SK-N-SH (cell line): ENCODE measurements around the gene TMEM229A. TPM values are rescaled to one million over a fixed set of nuclear protein-coding genes. Genes with fewer than 3 reads are reported as not detected.
A peak's percentile ranks its signal among the peaks of the same experiment; 100 is the strongest.

Source experiments
- CTCF ChIA-PET: fragments of 300-600, 350-600 bp; formaldehyde crosslinking; extraction: SDS; loops from one replicate; lab custom pipeline; 2021; lab: Yijun Ruan, JAX
- POLR2A ChIA-PET: fragments of 350-600 bp; sonication (Branson Sonifier 250); formaldehyde crosslinking; extraction: SDS; loops from one replicate; lab custom pipeline; 2020; ENCODE audit warnings: antibody characterized with exemption, inconsistent platforms; lab: Yijun Ruan, JAX
- DNase-seq: peaks from one replicate; pipeline ENCODE4 v3.0.0; 2012
- H2AFZ ChIP-seq: fragments of 200-600 bp; sonication (generic); 2 replicates; pipeline ENCODE4 v1.8.1; 2016; ENCODE audit warnings: antibody characterized with exemption, mild to moderate bottlenecking, low read depth
- H3F3A ChIP-seq: fragments of 200-600 bp; sonication (generic); replicated peaks from 2 replicates; pipeline ENCODE3; 2016; ENCODE audit warnings: antibody characterized with exemption, mild to moderate bottlenecking; ENCODE audit not compliant: insufficient read depth
- H3K27ac ChIP-seq, 2 experiments: fragments of 200-500 bp in 1 of 2; fragments of 200-600 bp in 1 of 2; sonication (Bioruptor generic) in 1 of 2; sonication (generic), shearing (Covaris generic) in 1 of 2; 2 replicates each; pipeline versions ENCODE4 v1.5.1 to v1.6.1; 2014 to 2016; ENCODE audit warnings: low read depth in 2 of 2, inconsistent platforms in 1 of 2, low read length in 1 of 2, mild to moderate bottlenecking in 1 of 2, mixed read lengths in 1 of 2
- H3K27me3 ChIP-seq: fragments of 200-600 bp; sonication (generic), shearing (Covaris generic); 2 replicates; pipeline ENCODE4 v1.6.1; 2016; ENCODE audit warnings: mixed run types; ENCODE audit not compliant: insufficient read depth
- H3K36me3 ChIP-seq, 2 experiments: fragments of 200-500 bp in 1 of 2; fragments of 200-600 bp in 1 of 2; sonication (Bioruptor generic) in 1 of 2; sonication (generic) in 1 of 2; replicated peaks in 1 of 2; 2 replicates each; pipeline versions ENCODE3 to v1.5.1; 2014 to 2016; ENCODE audit warnings: low read length in 1 of 2, mild to moderate bottlenecking in 1 of 2; ENCODE audit not compliant: insufficient read depth in 2 of 2, control insufficient read depth in 1 of 2
- H3K4me1 ChIP-seq, 2 experiments: fragments of 200-500 bp in 1 of 2; fragments of 200-600 bp in 1 of 2; sonication (Bioruptor generic) in 1 of 2; sonication (generic), shearing (Covaris generic) in 1 of 2; 2 replicates each; pipeline versions ENCODE4 v1.5.1 to v1.6.1; 2014 to 2016; ENCODE audit warnings: low read depth in 1 of 2, low read length in 1 of 2, mixed run types in 1 of 2; ENCODE audit not compliant: insufficient read depth in 2 of 2, control insufficient read depth in 1 of 2
- H3K4me2 ChIP-seq: fragments of 200-600 bp; sonication (generic), shearing (Covaris generic); 2 replicates; pipeline ENCODE4 v1.6.1; 2017; ENCODE audit warnings: mixed run types
- H3K4me3 ChIP-seq, 2 experiments: fragments of 200-500 bp in 1 of 2; fragments of 200-600 bp in 1 of 2; sonication (Bioruptor generic) in 1 of 2; sonication (generic), shearing (Covaris generic) in 1 of 2; 2 replicates each; pipeline versions ENCODE4 v1.5.1 to v1.8.1; 2014 to 2016; ENCODE audit warnings: low read depth in 2 of 2, inconsistent platforms in 1 of 2, low read length in 1 of 2, mild to moderate bottlenecking in 1 of 2, mixed read lengths in 1 of 2, moderate library complexity in 1 of 2
- H3K79me2 ChIP-seq: fragments of 200-600 bp; sonication (generic); 2 replicates; pipeline ENCODE4 v1.8.1; 2017; ENCODE audit warnings: mild to moderate bottlenecking; ENCODE audit not compliant: insufficient read depth
- H3K9ac ChIP-seq: fragments of 200-600 bp; sonication (generic); 2 replicates; pipeline ENCODE4 v1.6.1; 2017; ENCODE audit warnings: mixed run types
- H3K9me2 ChIP-seq: fragments of 200-600 bp; sonication (generic); 2 replicates; pipeline ENCODE4 v1.6.1; 2017; ENCODE audit warnings: mixed run types
- H3K9me3 ChIP-seq: fragments of 200-600 bp; sonication (generic); 2 replicates; pipeline ENCODE4 v1.6.1; 2017; ENCODE audit warnings: mixed run types, mild to moderate bottlenecking, moderate library complexity
- H4K20me1 ChIP-seq: fragments of 200-600 bp; sonication (generic); 2 replicates; pipeline ENCODE4 v1.6.1; 2017; ENCODE audit warnings: mild to moderate bottlenecking, mixed run types; ENCODE audit not compliant: insufficient read depth
- CHD2 ChIP-seq: fragments of 150-350 bp; IDR thresholded peaks from 2 replicates; pipeline ENCODE4 v1.6.1; 2018; ENCODE audit warnings: low read length; ENCODE audit not compliant: partially characterized antibody
- EP300 ChIP-seq, 2 experiments: IDR thresholded peaks; 2 replicates each; pipeline versions ENCODE4 v1.4.0 to v1.6.1; 2012; ENCODE audit warnings: borderline replicate concordance in 1 of 2, low read depth in 1 of 2, low read length in 1 of 2
- FOXM1 ChIP-seq: IDR thresholded peaks from 2 replicates; pipeline ENCODE4 v1.4.0; 2012; ENCODE audit warnings: low read depth, mild to moderate bottlenecking
- JUND ChIP-seq: IDR thresholded peaks from 2 replicates; pipeline ENCODE4 v1.4.0; 2012
- MXI1 ChIP-seq: IDR thresholded peaks from 2 replicates; pipeline ENCODE4 v1.6.1; 2012; ENCODE audit warnings: mild to moderate bottlenecking, low read depth, low read length, improper control_type of control experiment
- NFIC ChIP-seq: IDR thresholded peaks from 2 replicates; pipeline ENCODE4 v1.4.0; 2012; ENCODE audit warnings: borderline replicate concordance
- NRF1 ChIP-seq: IDR thresholded peaks from 2 replicates; pipeline ENCODE4 v1.6.1; 2012; ENCODE audit warnings: low read depth, mild to moderate bottlenecking, low read length
- POLR2AphosphoS5 ChIP-seq: IDR thresholded peaks from 2 replicates; pipeline ENCODE4 v1.6.1; 2012; ENCODE audit warnings: low read depth, low read length
- RCOR1 ChIP-seq: fragments of 150-350 bp; IDR thresholded peaks from 2 replicates; pipeline ENCODE4 v1.6.1; 2017; ENCODE audit warnings: antibody characterized with exemption, low read length
- RXRA ChIP-seq: IDR thresholded peaks from 2 replicates; pipeline ENCODE4 v1.4.0; 2012; ENCODE audit warnings: low read depth, mild to moderate bottlenecking, borderline replicate concordance
- TAF1 ChIP-seq: IDR thresholded peaks from 2 replicates; pipeline ENCODE4 v1.6.1; 2012; ENCODE audit warnings: low read depth, mild to moderate bottlenecking, low read length, moderate library complexity, borderline replicate concordance
- TCF12 ChIP-seq: IDR thresholded peaks from 2 replicates; pipeline ENCODE4 v1.4.0; 2012
- YY1 ChIP-seq: IDR thresholded peaks from 2 replicates; pipeline ENCODE4 v1.4.0; 2012; ENCODE audit warnings: low read depth, mild to moderate bottlenecking
- WGBS: methylation state at CpG from one replicate; pipeline ENCODE4 v1.1.6; 2017; ENCODE audit warnings: low lambda C conversion rate; 5-methylcytosine and 5-hydroxymethylcytosine counted together
- polyA plus RNA-seq, 3 experiments: library from polyadenylated mRNA; depleted of rRNA; stranded (reverse); fragments of >200 nt; gene quantifications; 2 replicates each; pipeline ENCODE4 v1.2.3, GENCODE V29; 2012
- TF ChIP-seq, protein P1 (sequence below): IDR thresholded peaks from 2 replicates; pipeline ENCODE4 v1.6.1; 2012; ENCODE audit warnings: mild to moderate bottlenecking, low read depth, low read length, moderate library complexity
- TF ChIP-seq, protein P2 (sequence below): fragments of 150-350 bp; IDR thresholded peaks from 2 replicates; pipeline ENCODE4 v1.6.1; 2016; ENCODE audit warnings: mild to moderate bottlenecking, low read depth, low read length
- TF ChIP-seq, protein P3 (sequence below): IDR thresholded peaks from 2 replicates; pipeline ENCODE4 v1.4.0; 2012; ENCODE audit warnings: low read depth, borderline replicate concordance
- TF ChIP-seq, protein P4 (sequence below): IDR thresholded peaks from 2 replicates; pipeline ENCODE4; 2012

Gene TMEM229A
- polyA plus RNA-seq, 1 of the 3 experiments (the other 2 are of a cell fraction): 0.35 TPM

DNA sequence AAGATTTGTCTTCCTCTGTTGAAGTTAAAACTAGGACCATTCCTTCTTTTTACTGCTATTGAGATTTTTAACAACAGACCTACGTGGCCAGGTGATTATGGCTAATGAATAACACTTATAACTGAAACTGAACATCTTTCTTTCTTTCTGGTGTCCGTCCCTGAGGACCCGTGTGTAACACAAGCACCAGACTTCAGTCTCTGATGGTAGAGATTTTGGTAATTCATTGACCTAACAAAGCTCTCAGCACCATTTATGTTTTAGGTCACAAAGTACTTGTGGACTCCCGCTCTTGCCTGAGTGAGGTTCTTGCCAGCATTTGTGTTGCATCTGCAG lies 40.4 kb upstream of the TMEM229A start:
- 50% methylated on average over 4 of the region's 4 CpGs for WGBS
- Histone ChIP-seq H3K4me2 (peak overlapping the region; percentile 49; the same call in 1 of the 2 replicates), H3K4me3 (no peak overlapping the region), H3K9me3 (no peaks in the 10 kb centered on the region), H3K9ac (no peak overlapping the region), H2AFZ (no peak overlapping the region), H3F3A (peaks cover 10% of the 10 kb centered on the region), H3K79me2 (no peaks in the 10 kb centered on the region), H4K20me1 (no peaks in the 10 kb centered on the region), H3K9me2 (no peaks in the 10 kb centered on the region)
- ChIA-PET POLR2A (interaction anchor here (1.5 kb wide), 1 partner anchor 40 kb away, joined by 17 read pairs; the partner anchor contains the start of gene TMEM229A), CTCF (interaction anchor here (1.0 to 2.4 kb wide), 5 partner anchors 11 to 106 kb away, joined by 3 to 11 read pairs (median 5); no protein-coding TSS in a partner anchor)
- no peak for DNase-seq
- TF ChIP-seq NRF1 (no peak), EP300 (IDR thresholded peaks at IDR 0.05; ENCODE audit: borderline replicate concordance in 1 of 2, low read depth in 1 of 2, low read length in 1 of 2) (no peak), YY1 (no peak), MXI1 (no peak), RCOR1 (no peak), FOXM1 (no peak), TAF1 (no peak), POLR2AphosphoS5 (no peak), RXRA (no peak), NFIC (no peak), CHD2 (no peak), JUND (no peak), TCF12 (no peak)
- TF ChIP-seq, protein P1, sequence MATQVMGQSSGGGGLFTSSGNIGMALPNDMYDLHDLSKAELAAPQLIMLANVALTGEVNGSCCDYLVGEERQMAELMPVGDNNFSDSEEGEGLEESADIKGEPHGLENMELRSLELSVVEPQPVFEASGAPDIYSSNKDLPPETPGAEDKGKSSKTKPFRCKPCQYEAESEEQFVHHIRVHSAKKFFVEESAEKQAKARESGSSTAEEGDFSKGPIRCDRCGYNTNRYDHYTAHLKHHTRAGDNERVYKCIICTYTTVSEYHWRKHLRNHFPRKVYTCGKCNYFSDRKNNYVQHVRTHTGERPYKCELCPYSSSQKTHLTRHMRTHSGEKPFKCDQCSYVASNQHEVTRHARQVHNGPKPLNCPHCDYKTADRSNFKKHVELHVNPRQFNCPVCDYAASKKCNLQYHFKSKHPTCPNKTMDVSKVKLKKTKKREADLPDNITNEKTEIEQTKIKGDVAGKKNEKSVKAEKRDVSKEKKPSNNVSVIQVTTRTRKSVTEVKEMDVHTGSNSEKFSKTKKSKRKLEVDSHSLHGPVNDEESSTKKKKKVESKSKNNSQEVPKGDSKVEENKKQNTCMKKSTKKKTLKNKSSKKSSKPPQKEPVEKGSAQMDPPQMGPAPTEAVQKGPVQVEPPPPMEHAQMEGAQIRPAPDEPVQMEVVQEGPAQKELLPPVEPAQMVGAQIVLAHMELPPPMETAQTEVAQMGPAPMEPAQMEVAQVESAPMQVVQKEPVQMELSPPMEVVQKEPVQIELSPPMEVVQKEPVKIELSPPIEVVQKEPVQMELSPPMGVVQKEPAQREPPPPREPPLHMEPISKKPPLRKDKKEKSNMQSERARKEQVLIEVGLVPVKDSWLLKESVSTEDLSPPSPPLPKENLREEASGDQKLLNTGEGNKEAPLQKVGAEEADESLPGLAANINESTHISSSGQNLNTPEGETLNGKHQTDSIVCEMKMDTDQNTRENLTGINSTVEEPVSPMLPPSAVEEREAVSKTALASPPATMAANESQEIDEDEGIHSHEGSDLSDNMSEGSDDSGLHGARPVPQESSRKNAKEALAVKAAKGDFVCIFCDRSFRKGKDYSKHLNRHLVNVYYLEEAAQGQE: no peak
- TF ChIP-seq, protein P2, sequence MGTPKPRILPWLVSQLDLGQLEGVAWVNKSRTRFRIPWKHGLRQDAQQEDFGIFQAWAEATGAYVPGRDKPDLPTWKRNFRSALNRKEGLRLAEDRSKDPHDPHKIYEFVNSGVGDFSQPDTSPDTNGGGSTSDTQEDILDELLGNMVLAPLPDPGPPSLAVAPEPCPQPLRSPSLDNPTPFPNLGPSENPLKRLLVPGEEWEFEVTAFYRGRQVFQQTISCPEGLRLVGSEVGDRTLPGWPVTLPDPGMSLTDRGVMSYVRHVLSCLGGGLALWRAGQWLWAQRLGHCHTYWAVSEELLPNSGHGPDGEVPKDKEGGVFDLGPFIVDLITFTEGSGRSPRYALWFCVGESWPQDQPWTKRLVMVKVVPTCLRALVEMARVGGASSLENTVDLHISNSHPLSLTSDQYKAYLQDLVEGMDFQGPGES: no peak
- TF ChIP-seq, protein P3, sequence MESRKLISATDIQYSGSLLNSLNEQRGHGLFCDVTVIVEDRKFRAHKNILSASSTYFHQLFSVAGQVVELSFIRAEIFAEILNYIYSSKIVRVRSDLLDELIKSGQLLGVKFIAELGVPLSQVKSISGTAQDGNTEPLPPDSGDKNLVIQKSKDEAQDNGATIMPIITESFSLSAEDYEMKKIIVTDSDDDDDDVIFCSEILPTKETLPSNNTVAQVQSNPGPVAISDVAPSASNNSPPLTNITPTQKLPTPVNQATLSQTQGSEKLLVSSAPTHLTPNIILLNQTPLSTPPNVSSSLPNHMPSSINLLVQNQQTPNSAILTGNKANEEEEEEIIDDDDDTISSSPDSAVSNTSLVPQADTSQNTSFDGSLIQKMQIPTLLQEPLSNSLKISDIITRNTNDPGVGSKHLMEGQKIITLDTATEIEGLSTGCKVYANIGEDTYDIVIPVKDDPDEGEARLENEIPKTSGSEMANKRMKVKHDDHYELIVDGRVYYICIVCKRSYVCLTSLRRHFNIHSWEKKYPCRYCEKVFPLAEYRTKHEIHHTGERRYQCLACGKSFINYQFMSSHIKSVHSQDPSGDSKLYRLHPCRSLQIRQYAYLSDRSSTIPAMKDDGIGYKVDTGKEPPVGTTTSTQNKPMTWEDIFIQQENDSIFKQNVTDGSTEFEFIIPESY: no peak
- TF ChIP-seq, protein P4, sequence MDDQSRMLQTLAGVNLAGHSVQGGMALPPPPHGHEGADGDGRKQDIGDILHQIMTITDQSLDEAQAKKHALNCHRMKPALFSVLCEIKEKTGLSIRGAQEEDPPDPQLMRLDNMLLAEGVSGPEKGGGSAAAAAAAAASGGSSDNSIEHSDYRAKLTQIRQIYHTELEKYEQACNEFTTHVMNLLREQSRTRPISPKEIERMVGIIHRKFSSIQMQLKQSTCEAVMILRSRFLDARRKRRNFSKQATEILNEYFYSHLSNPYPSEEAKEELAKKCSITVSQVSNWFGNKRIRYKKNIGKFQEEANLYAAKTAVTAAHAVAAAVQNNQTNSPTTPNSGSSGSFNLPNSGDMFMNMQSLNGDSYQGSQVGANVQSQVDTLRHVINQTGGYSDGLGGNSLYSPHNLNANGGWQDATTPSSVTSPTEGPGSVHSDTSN: no peak
- TF ChIP-seq, all 33 proteins: peak for 0
- Histone ChIP-seq H3K4me1 (peaks cover 14 to 44% of the 10 kb centered on the region in 2 experiments; a peak in 3 of 4 replicates), H3K27me3 (no peaks in the 10 kb centered on the region), H3K36me3 (no peaks in the 10 kb centered on the region), H3K27ac (peak overlapping the region in 1 of 2 experiments; percentile 97; a peak in 2 of 4 replicates)
